Endothelial cell of umbilical vein (primary cell): ENCODE data around the gene APOB. TPM values are rescaled to one million over a fixed set of nuclear protein-coding genes. Genes with fewer than 3 reads are reported as not detected.

Experiments used
- BruUV-seq: library from RNA; stranded (reverse); fragments of 400-500 nt; replicated peaks from 2 replicates; lab custom pipeline; 2021; lab: Mats Ljungman, UMichigan
- CTCF ChIA-PET: fragments of 300-600, 350-600 bp; sonication (Branson Sonifier 250); formaldehyde crosslinking; loops from one replicate; lab custom pipeline; 2021; ENCODE audit warnings: antibody characterized with exemption, inconsistent platforms; lab: Charles Lee
- POLR2A ChIA-PET: fragments of 300-600, 350-600 bp; sonication (Branson Sonifier 250); formaldehyde crosslinking; loops from one replicate; lab custom pipeline; 2021; ENCODE audit warnings: antibody characterized with exemption, inconsistent platforms; lab: Charles Lee
- DNase-seq: peaks from one replicate; pipeline ENCODE4 v3.0.0-alpha.2; 2011; ENCODE audit warnings: low read depth, low spot score
- FAIRE-seq: peaks from 2 replicates; lab custom pipeline; 2011; peaks lifted over from hg19 to GRCh38; lab: Jason Lieb, UNC
- H2AFZ ChIP-seq: 2 replicates; pipeline ENCODE4 v1.6.0; 2012; ENCODE audit warnings: low read depth, low read length, control low read depth, inconsistent platforms
- H3K27ac ChIP-seq: 2 replicates; pipeline ENCODE4 v1.5.1; 2011; ENCODE audit warnings: low read depth, mild to moderate bottlenecking, control low read depth, low read length, moderate library complexity; ENCODE audit not compliant: insufficient read depth
- H3K27me3 ChIP-seq, 2 experiments: 2 replicates each; pipeline versions ENCODE4 v1.6.0 to v1.6.1; 2011; ENCODE audit warnings: low read length in 2 of 2, mixed read lengths in 1 of 2; ENCODE audit not compliant: control insufficient read depth in 2 of 2, insufficient read depth in 2 of 2
- H3K36me3 ChIP-seq, 2 experiments: 2 replicates in 1 of 2; 3 replicates in 1 of 2; pipeline ENCODE4 v1.5.1; 2011; ENCODE audit warnings: low read length in 2 of 2, mild to moderate bottlenecking in 1 of 2, moderate library complexity in 1 of 2; ENCODE audit not compliant: control insufficient read depth in 2 of 2, insufficient read depth in 2 of 2; ENCODE audit errors: extremely low read depth in 1 of 2
- H3K4me1 ChIP-seq: 3 replicates; pipeline ENCODE4 v1.5.1; 2011; ENCODE audit warnings: mild to moderate bottlenecking, low read length; ENCODE audit not compliant: control insufficient read depth, insufficient read depth; ENCODE audit errors: extremely low read depth
- H3K4me2 ChIP-seq: 2 replicates; pipeline ENCODE4 v1.6.1; 2011; ENCODE audit warnings: low read length, control low read depth, mixed read lengths; ENCODE audit not compliant: insufficient read depth
- H3K4me3 ChIP-seq, 3 experiments: fragments of 200-600 bp in 1 of 3; sonication (generic), shearing (Covaris generic) in 1 of 3; replicated peaks in 1 of 3; 2 replicates each; pipeline ENCODE4 v1.5.1; 2011 to 2016; ENCODE audit warnings: control low read depth in 3 of 3, low read length in 3 of 3, mild to moderate bottlenecking in 2 of 3, inconsistent platforms in 1 of 3, low read depth in 1 of 3, moderate library complexity in 1 of 3; ENCODE audit not compliant: insufficient read depth in 1 of 3
- H3K79me2 ChIP-seq: 2 replicates; pipeline ENCODE4 v1.6.0; 2012; ENCODE audit warnings: low read length, inconsistent platforms; ENCODE audit not compliant: control insufficient read depth, insufficient read depth
- H3K9ac ChIP-seq: replicated peaks from 2 replicates; pipeline ENCODE3; 2011; ENCODE audit warnings: low read length, control low read depth; ENCODE audit not compliant: insufficient read depth; ENCODE audit errors: extremely low read depth
- H3K9me1 ChIP-seq: replicated peaks from 3 replicates; pipeline ENCODE4 v1.6.0; 2011; ENCODE audit warnings: mild to moderate bottlenecking, low read length; ENCODE audit not compliant: control insufficient read depth, insufficient read depth; ENCODE audit errors: extremely low read depth
- H3K9me3 ChIP-seq: replicated peaks from 2 replicates; pipeline ENCODE4 v1.5.1; 2012; ENCODE audit warnings: low read length, inconsistent platforms; ENCODE audit not compliant: control insufficient read depth, insufficient read depth
- H4K20me1 ChIP-seq: replicated peaks from 2 replicates; pipeline ENCODE3; 2011; ENCODE audit warnings: mild to moderate bottlenecking, low read length; ENCODE audit not compliant: control insufficient read depth, insufficient read depth; ENCODE audit errors: extremely low read depth
- CTCF ChIP-seq, 2 donors: IDR thresholded peaks; 1 replicate in 1 of 2; 2 replicates in 1 of 2; pipeline ENCODE4 v1.5.1; 2011; ENCODE audit warnings: low read length in 2 of 2, mild to moderate bottlenecking in 2 of 2, moderate library complexity in 2 of 2, control low read depth in 1 of 2, inconsistent platforms in 1 of 2, low read depth in 1 of 2; ENCODE audit not compliant: insufficient read depth in 1 of 2; ENCODE audit errors: extremely low read depth in 1 of 2
- EZH2 ChIP-seq: IDR thresholded peaks from 2 replicates; pipeline ENCODE4 v1.6.1; 2012; ENCODE audit warnings: borderline replicate concordance, low read depth, mild to moderate bottlenecking, moderate library complexity, low read length, inconsistent platforms; ENCODE audit not compliant: severe bottlenecking
- FOS ChIP-seq: IDR thresholded peaks from 2 replicates; pipeline ENCODE4 v1.6.1; 2011; ENCODE audit warnings: mild to moderate bottlenecking, low read length, moderate library complexity, borderline replicate concordance; ENCODE audit not compliant: insufficient read depth
- GATA2 ChIP-seq: IDR thresholded peaks from 2 replicates; pipeline ENCODE4 v1.7.0; 2011; ENCODE audit warnings: low read depth, mild to moderate bottlenecking, moderate library complexity, mixed read lengths, low read length; ENCODE audit not compliant: insufficient read length, insufficient read depth
- JUN ChIP-seq: IDR thresholded peaks from 2 replicates; pipeline ENCODE4 v1.6.1; 2011; ENCODE audit warnings: borderline replicate concordance, low read depth; ENCODE audit not compliant: insufficient read length, insufficient read depth
- MAX ChIP-seq: IDR thresholded peaks from 2 replicates; pipeline ENCODE4 v1.6.1; 2011; ENCODE audit not compliant: insufficient read depth, insufficient read length
- MYC ChIP-seq: IDR thresholded peaks from one replicate; pipeline ENCODE4 v1.6.1; 2011; ENCODE audit warnings: mild to moderate bottlenecking, low read depth, low read length
- POLR2A ChIP-seq: IDR thresholded peaks from 2 replicates; pipeline ENCODE4 v1.6.1; 2012; ENCODE audit warnings: low read depth, mild to moderate bottlenecking, control low read depth, low read length
- POLR2AphosphoS5 ChIP-seq: IDR thresholded peaks from 2 replicates; pipeline ENCODE4 v1.6.1; 2012; ENCODE audit warnings: low read depth, mild to moderate bottlenecking, control low read depth, low read length, moderate library complexity; ENCODE audit not compliant: insufficient read depth
- dilution Hi-C: fragments of 300-500 bp; cut with MboI; formaldehyde crosslinking; loops from one replicate; pipeline ENCODE4 v1.15.0; 2019; ENCODE audit warnings: low sequenced_read_pairs; ENCODE audit not compliant: extremely low pct_ligation_motif_present
- intact Hi-C: fragments of 100-400 bp; cut with micrococcal nuclease; formaldehyde crosslinking; loops from one replicate; pipeline ENCODE4 v1.10.0; 2022
- polyA plus RNA-seq, 4 experiments: library from polyadenylated mRNA; depleted of rRNA in 3 of 4; stranded (reverse) in 3 of 4; unstranded in 1 of 4; fragments of >200 nt; gene quantifications; 2 replicates each; pipeline versions ENCODE4 v1.2.1 to v1.2.3, GENCODE V29; 2011 to 2012; ENCODE audit warnings: missing spikeins in 1 of 4
- total RNA-seq: library from RNA; stranded (reverse); gene quantifications from 2 replicates; pipeline ENCODE4 v1.2.3, GENCODE V29; 2021

APOB gene
- total and polyA plus RNA-seq, 2 donors (not counting 3 experiments of a cell fraction or from before 2014, with no cell fraction given): 0.07 to 0.09 TPM

- Histone ChIP-seq H4K20me1 (no peaks in the 10 kb centered on the region), H3K79me2 (no peaks in the 10 kb centered on the region), H3K9ac (no peak overlapping the region), H3K4me2 (no peak overlapping the region), H3K36me3 (no peaks in the 10 kb centered on the region), H3K27me3 (peaks cover 0 to 2% of the 10 kb centered on the region in 2 experiments), H2AFZ (no peak overlapping the region), H3K27ac (no peak overlapping the region), H3K4me3 (no peak overlapping the region), H3K4me1 (no peaks in the 10 kb centered on the region), H3K9me3 (no peaks in the 10 kb centered on the region), H3K9me1 (no peaks in the 10 kb centered on the region)
- FAIRE-seq (no peak), DNase-seq (no peak)
- ChIA-PET CTCF (interaction anchor here (1.4 to 12.4 kb wide), 4 partner anchors 14 to 298 kb away, joined by 4 to 531 read pairs (median 50); no protein-coding TSS in a partner anchor), POLR2A (no interaction called here)
- dilution Hi-C loops: no loop called here
- BruUV-seq: no TSS peak
- intact Hi-C loops: no loop called here
- TF ChIP-seq JUN (no peak), POLR2A (no peak), EZH2 (no peak), CTCF (IDR thresholded peaks at IDR 0.05; ENCODE audit: extremely low read depth in 1 of 2, insufficient read depth in 1 of 2, low read depth in 1 of 2, low read length in 2 of 2) (no peak), MYC (no peak), GATA2 (no peak), FOS (no peak), POLR2AphosphoS5 (no peak), MAX (no peak)
These were observed 83.9 kb downstream of the APOB start for GRCh38 chr2:20960003-20960402.
